ENCODE data around the gene VPS45.
A peak's percentile ranks its signal among the peaks of the same experiment; 100 is the strongest.
"Not testable (repeated sequence)": the region's sequence is repeated elsewhere in the genome, so short reads cannot be mapped to it uniquely, and the experiment has no call there.

The VPS45 gene

GRCh38 chr1:150138044-150138443 is 70.5 kb downstream of the VPS45 start:
- no peak for DNase-seq

DNA sequence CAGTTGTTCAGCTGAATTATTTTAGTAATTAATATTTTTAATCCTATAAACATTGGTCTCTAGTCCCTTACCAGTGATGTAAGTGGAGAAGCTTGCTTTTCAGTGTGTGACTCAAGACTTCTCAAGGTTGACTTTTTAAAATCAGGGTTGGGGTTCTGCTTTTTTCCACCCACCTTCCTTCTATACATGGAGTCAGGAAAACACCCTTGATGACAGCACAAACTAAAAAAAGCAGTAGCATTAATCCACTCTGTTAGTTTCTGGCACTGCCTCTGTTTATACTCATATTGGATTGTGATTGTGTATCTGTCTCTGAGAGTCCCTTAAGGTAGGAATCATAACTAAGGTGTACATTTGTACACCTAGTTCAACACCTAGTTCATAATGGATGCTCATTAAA is 73.9 kb downstream of the VPS45 start:
- no peak for DNase-seq

- no peak for DNase-seq
Observed at GRCh38 chr1:150142083-150142482, 74.5 kb downstream of the VPS45 start.

DNA sequence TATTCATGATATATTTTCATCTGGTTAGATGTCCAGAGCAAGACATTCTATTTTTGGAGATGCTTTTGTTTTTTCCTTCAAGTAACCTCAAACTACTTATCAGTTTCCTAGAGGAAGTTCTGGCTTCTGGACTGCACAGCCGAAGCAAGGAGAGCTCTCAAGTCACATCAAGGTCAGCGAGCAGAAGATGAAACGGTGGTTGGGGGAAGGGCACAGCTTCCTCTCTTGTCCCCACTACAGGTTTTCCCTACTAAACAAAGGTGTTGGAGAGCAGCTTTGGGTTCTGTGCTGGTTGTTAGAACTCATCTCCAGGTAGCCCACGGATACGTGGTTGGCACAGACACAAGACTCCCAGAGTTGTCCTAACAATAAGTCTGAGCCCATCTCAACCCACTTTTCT is 77.0 kb downstream of the VPS45 start:
- no peak for DNase-seq

GRCh38 chr1:150146016-150146415 is 78.4 kb downstream of the VPS45 start:
- not testable (repeated sequence) for DNase-seq

DNA sequence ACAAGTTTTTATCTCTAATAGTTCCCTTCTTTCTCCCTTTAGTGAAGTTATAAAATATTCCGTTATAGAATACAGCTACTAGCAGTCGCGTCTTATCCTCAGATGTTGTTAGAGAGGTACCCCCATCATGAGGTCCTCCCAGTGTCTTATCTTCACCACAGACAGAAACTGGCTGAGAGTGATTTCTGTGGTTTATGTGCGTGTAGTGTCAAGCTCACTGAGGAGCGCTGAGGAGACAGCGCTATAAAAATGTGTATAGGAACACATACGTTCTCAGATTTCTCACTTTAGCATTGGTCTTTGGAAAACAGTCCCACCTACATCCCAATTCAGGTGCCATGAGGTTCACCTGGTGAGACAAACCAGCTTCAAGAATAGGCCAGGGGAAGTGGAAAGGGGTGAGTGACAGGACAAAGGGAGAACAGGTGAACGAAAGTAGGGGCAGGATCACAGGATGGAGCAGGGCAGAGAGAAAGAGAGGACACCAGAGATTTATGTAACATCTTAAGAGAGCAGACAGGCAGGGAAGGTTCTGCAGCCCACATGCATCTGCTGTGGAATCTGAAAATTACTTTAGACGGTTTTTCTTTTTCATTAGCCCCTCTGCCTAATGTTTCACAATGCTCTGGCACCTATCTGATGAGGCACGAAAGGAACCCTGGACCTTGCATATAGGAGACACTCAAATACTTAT is 79.4 kb downstream of the VPS45 start:
- no peak for DNase-seq

- no peak for DNase-seq
Observed at GRCh38 chr1:150148837-150149270, 81.3 kb downstream of the VPS45 start.

DNA sequence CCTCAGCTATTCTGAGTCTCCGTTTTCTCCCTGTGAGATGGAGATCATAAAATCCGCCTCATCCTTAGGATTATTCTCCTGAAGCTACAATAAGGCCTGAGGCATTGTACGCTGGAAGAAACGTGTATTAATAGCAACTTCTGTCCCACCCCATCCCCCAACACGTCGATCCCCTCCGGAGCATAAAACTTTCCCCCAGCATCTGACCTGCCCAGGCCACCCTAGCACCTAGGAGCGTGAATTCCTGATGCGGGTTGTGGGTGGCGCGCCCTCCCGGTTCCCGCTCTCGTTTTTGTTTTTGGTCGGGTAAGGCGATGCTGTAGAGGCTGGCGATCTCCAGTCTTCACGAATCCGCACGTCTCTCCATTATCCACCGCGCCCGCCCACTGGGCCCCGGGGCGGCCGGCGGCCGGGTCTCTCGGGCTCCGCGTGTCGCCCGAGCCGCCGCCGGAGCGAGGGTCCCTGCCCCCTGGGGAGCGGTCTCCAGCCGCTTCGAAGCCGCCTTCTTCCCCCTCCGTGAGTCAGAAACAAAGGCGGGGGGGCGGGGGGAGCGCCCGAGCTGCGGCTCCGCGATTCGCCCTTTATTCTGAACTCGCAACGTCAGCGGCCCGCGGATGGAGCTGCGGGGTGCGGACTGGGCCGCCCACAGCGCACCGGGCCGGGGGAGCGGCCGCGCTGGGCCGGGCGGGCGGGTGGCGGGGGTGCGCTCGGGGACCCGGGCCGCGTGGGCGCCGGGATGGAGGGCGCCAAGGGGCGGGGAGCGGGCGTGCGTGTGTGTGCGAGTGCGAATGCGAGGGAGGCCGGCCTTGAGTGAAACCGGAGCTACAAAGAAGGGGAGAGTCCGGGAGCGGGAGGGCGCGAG is 81.9 kb downstream of the VPS45 start, which contains the start of gene PLEKHO1:
Gene PLEKHO1 (plus strand): TSS at position 646 of the 862 bp plus-strand sequence. CDS start 342 bp downstream, outside the sequence.
- DNase-seq = peak; percentile 86

GRCh38 chr1:150150133-150151021 is 82.8 kb downstream of the VPS45 start:
- DNase-seq = peak; percentile 28

DNA sequence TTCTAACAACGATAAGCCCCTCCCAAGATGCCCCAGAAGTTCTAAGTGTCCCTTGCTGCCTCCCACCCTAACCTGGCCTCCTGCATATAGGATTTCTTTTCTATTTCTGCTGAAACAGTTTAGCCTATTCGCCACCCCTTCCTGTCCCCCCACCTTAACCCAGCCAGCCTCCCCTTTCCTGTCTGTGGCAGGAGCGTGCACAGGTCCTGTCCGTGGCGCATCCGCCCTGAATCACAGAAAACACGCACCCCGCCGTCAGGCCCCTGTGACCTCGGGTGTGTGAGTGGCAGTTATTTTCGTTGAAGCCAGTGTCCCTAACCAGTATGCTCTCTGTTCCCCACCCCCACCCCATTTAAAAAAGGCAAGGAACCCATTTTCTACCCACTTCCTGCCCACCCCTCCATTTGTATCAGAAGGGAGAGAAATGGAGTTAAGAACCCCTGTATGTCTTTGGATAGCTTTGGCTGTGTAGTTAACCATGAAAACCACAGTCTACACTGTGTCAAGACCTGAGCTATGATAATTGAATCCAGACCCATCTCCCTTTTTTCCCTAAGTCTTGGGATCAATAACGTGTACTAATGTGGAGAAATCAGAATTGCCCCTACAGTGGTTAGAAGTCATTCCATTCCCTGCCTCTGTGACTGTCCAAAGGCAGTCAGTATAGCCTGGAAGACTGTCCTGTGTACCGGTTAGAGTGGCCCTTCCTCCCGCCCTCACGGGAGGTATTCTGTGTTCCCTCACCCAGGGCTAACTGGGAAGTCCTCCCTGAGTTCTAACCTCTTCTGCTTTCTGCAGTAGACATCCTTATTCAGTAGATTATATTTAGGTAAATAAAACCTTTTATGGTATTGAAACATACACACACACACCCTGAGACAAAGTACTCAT is 84.0 kb downstream of the VPS45 start:
- DNase-seq = peak; percentile 69

GRCh38 chr1:150152182-150152536 is 84.6 kb downstream of the VPS45 start:
- DNase-seq = no peak

DNA sequence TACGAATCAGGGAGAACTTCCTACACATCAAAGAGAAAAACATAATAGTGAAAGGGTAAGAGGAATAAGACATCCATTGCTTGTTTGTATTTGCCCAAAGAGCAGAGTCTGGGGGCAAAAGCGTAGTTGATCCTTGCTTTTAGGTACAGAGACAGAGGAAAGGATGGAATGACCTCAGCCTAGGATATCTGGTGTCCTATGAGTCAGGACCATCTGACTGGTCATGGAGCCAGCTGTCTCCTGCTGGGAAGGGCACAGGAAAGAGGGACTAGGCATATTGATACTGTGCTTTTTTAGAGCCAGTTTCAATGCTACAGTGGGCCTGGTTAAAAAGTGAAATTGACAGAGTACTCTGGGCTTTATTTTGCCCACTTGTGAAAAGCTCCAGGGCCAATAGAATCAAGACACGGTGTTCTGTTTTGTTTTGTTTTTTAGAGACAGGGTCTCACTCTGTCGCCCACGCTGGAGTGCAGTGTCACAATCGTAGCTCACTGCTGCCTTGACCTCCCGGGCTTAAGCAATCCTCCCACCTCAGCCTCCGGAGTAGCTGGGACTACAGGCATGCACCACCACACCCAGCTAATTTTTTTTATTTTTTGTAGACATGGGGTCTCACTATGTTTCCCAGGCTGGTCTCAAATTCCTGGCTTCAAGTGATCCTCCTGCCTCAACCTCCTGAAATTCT is 85.3 kb downstream of the VPS45 start:
- DNase-seq = no peak

GRCh38 chr1:150154143-150154542 is 86.6 kb downstream of the VPS45 start:
- no peak for DNase-seq

- no peak for DNase-seq
Observed at GRCh38 chr1:150155413-150156071, 88.0 kb downstream of the VPS45 start.

DNA sequence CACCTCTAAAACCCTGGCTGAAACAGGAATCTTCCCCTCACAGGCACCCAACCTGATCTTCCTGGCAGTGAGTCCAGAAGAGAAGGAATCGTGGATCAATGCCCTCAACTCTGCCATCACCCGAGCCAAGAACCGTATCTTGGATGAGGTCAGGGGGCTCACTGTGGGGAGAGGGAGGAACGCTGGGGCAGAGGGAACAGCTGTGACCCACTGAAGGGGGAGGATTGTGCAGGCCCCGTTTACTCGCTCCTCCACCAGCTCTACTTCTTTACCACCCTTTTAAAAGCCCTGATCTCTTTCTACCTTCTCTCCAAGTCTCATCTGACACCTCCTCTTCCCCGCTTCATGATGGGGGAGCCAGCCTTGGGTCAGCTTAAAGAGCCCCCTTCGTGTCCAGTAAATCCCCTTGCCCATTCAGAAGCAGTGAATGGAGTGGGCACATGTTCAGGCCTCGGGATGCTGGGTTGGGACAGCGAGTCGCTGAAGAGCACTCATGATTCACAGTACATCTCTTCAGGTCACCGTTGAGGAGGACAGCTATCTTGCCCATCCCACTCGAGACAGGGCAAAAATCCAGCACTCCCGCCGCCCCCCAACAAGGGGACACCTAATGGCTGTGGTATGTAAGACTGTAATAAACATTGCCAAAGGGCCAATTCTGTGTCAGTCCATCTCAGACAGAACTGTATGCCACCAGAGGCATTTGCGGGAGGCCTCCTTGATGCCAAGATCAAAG is 89.5 kb downstream of the VPS45 start:
- DNase-seq = no peak

DNA sequence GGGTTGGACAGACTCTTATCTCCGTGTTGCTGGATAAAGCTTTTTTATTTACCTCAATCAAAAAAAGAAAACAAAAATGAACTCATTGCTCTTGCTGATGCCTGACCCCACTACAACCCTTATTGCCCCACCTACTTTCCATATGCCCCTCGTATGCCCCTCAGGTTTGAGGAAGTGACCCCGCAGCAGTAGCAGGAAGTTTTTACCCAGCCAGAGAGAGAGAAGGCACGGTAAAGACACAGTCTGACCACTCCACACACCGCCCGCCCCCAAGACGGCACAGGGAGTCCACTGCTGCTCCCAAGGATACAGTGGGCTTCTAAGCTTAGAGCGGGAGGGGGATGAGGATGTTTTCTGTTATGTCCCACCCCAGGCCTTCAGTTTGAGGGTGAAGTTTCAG is 92.0 kb downstream of the VPS45 start:
- no peak for DNase-seq

GRCh38 chr1:150160964-150161621 is 93.5 kb downstream of the VPS45 start:
- no peak for DNase-seq

DNA sequence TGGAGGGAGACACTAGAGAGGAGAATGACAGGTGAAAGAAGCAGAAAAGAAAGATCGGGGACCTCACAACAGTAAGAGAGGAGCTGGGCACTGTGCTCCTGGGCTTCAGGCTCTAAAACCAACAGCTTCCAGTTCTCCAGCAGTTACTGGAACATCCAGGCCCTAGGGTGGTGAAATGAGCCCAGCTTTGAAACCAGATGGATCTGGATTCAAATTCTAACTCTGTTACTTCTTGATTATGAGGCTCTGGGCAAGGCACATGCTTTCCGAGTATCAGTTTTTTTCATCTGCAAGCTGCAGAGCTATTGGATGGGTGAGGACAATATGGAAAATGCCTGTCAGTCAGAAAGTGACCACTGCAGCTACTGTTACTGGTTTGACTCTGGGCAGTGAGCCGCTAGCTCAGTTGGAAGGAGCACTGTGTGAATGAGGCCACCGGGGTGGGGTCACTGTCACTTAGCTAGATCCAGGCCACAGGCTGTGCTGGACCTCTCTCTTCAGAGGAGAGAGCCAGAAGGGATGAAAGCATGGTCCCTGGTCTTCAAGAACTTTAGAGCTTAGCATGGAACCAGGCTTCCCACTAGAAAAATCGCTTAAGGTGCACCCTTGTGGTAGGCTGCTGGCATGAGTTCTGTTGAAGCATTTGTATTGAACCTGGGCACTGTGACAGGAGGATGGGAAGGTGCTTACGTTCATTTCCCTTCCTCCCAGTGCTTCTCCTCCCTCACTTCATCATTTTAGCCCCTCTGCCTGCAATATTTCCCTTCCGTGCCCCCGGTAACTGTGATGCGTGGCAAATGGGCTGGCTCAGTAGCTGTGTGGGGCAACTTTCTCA is 94.4 kb downstream of the VPS45 start:
- no peak for DNase-seq

DNA sequence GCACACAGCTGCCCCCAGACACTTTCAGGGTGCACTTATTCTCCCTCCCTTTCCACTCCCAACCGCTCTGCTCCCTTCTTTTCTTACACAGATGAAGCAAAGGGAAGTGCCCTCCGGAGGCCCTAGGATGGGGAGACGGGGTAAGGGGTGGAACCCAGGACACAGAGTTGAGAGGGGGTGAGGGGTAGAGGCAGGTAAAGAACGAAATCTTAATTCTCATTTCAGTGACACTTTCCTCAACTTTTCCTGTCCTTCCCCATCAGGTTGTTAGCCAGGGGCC is 94.9 kb downstream of the VPS45 start:
- DNase-seq = no peak

Measured in activated CD4-positive, alpha-beta T cell treated with anti-CD3 and anti-CD28 coated beads, Interleukin-2, amount 50 U/mL, for 1 hour (primary cell).